ENCODE results near the gene PCDHGA1. TPM values are rescaled to one million over a fixed set of nuclear protein-coding genes. Genes with fewer than 3 reads are reported as not detected.
"Not testable (repeated sequence)": the region's sequence is repeated elsewhere in the genome, so short reads cannot be mapped to it uniquely, and the experiment has no call there.

The PCDHGA1 gene
- total RNA-seq, 1 experiment from 2014 or later, result 0.64 TPM

DNA sequence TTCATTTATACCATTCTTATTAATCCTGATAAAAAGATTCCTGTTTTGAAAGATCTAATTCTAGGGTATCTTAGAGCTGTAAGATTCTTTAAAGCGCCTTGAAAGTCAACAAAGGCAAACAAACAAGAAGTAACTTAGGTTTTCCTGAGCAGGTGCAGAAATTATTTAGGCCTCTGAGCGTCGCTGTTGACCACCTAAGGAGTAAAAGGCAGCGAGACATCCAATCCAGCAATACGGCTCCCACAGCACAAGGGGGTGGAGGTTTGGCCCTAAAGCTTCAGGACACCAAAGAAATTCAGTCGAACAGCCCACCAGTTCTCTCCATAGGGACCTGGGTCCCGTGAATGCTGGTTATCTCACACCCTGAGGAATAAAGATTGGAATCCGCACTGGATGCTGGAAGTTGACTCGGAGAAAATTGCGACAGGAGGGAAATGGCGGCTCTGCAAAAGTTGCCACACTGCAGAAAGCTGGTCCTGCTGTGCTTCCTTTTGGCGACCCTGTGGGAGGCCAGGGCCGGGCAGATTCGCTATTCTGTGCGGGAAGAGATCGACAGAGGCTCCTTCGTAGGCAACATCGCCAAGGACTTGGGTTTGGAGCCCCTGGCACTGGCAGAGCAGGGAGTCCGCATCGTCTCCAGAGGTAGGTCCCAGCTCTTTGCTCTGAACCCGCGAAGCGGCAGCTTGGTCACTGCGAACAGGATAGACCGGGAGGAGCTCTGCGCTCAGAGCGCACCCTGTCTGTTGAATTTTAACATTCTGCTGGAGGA is 8.4 kb downstream of the PCDHGA1 start, which contains the start of gene PCDHGA2:
Gene PCDHGA2 (plus strand): TSS at position 223 of the 769 bp plus-strand sequence.
- Histone ChIP-seq H3K4me3 (ENCODE audit: low read depth, low read length) (no peak within 1 kb of the TSS), H3K36me3 (ENCODE audit: control insufficient read depth, insufficient read depth, low read length) (no peaks in the 10 kb centered on the region), H3K4me1 (no peaks in the 10 kb centered on the region), H3K9me3 (peaks cover 3% of the 10 kb centered on the region; the same call in 1 of the 2 replicates), H3K27me3 (replicated peaks; ENCODE audit: control insufficient read depth, insufficient read depth, low read length) (no peaks in the 10 kb centered on the region)
- intact Hi-C loops (cut with micrococcal nuclease; ENCODE audit: unreplicated experiment), result no loop called here
- H3K4me3 Mint-ChIP-seq (ENCODE audit: unreplicated experiment), result no peak within 1 kb of the TSS
- H3K36me3 Mint-ChIP-seq (ENCODE audit: insufficient read depth, unreplicated experiment), result no peaks in the 10 kb centered on the region
- CTCF ChIA-PET, result interaction anchor here (0.8 kb wide), 1 partner anchor 11 kb away, joined by 3 read pairs; the partner anchor contains the start of gene PCDHGB1
- H3K27ac Mint-ChIP-seq (ENCODE audit: unreplicated experiment), result no peak within 1 kb of the TSS
- peaks cover 24% of the 10 kb centered on the region for H3K9me3 Mint-ChIP-seq (ENCODE audit: unreplicated experiment)
- DNase-seq, result no peak
- H3K4me1 Mint-ChIP-seq (ENCODE audit: low read depth, unreplicated experiment), result no peaks in the 10 kb centered on the region
- H3K27me3 Mint-ChIP-seq (ENCODE audit: insufficient read depth, unreplicated experiment), result no peaks in the 10 kb centered on the region
- POLR2A ChIA-PET, result no interaction called here
- TF ChIP-seq, protein P1, sequence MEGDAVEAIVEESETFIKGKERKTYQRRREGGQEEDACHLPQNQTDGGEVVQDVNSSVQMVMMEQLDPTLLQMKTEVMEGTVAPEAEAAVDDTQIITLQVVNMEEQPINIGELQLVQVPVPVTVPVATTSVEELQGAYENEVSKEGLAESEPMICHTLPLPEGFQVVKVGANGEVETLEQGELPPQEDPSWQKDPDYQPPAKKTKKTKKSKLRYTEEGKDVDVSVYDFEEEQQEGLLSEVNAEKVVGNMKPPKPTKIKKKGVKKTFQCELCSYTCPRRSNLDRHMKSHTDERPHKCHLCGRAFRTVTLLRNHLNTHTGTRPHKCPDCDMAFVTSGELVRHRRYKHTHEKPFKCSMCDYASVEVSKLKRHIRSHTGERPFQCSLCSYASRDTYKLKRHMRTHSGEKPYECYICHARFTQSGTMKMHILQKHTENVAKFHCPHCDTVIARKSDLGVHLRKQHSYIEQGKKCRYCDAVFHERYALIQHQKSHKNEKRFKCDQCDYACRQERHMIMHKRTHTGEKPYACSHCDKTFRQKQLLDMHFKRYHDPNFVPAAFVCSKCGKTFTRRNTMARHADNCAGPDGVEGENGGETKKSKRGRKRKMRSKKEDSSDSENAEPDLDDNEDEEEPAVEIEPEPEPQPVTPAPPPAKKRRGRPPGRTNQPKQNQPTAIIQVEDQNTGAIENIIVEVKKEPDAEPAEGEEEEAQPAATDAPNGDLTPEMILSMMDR (IDR thresholded peaks at IDR 0.05; ENCODE audit: insufficient read depth in 1 of 2, low read depth in 1 of 2, low read length in 1 of 2, severe bottlenecking in 1 of 2, unreplicated experiment in 1 of 2), result peak in 1 of 2 experiments; percentile 13
- no TSS peak for BruUV-seq (replicated peaks)

DNA sequence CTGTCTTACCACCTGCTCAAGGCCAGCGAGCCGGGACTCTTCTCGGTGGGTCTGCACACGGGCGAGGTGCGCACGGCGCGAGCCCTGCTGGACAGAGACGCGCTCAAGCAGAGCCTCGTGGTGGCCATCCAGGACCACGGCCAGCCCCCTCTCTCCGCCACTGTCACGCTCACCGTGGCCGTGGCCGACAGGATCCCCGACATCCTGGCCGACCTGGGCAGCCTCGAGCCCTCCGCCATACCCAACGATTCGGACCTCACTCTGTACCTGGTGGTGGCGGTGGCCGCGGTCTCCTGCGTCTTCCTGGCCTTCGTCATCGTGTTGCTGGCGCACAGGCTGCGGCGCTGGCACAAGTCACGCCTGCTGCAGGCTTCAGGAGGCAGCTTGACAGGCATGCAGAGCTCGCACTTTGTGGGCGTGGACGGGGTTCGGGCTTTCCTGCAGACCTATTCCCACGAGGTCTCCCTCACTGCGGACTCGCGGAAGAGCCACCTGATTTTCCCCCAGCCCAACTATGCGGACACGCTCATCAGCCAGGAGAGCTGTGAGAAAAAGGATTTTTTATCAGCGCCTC is 10.6 kb downstream of the PCDHGA1 start:
- DNase-seq; intact Hi-C loops (cut with micrococcal nuclease; ENCODE audit: unreplicated experiment); H3K4me1 ChIP-seq; POLR2A ChIA-PET; H3K4me3 ChIP-seq (ENCODE audit: low read depth, low read length); H3K27me3 Mint-ChIP-seq (ENCODE audit: insufficient read depth, unreplicated experiment); H3K27me3 ChIP-seq (replicated peaks; ENCODE audit: control insufficient read depth, insufficient read depth, low read length); H3K27ac Mint-ChIP-seq (ENCODE audit: unreplicated experiment); CTCF ChIA-PET; BruUV-seq (replicated peaks); H3K4me1 Mint-ChIP-seq (ENCODE audit: low read depth, unreplicated experiment); H3K9me3 ChIP-seq; H3K4me3 Mint-ChIP-seq (ENCODE audit: unreplicated experiment); H3K36me3 Mint-ChIP-seq (ENCODE audit: insufficient read depth, unreplicated experiment); H3K36me3 ChIP-seq (ENCODE audit: control insufficient read depth, insufficient read depth, low read length): not testable (repeated sequence)
- H3K9me3 Mint-ChIP-seq (ENCODE audit: unreplicated experiment), result peaks cover 24% of the 10 kb centered on the region

DNA sequence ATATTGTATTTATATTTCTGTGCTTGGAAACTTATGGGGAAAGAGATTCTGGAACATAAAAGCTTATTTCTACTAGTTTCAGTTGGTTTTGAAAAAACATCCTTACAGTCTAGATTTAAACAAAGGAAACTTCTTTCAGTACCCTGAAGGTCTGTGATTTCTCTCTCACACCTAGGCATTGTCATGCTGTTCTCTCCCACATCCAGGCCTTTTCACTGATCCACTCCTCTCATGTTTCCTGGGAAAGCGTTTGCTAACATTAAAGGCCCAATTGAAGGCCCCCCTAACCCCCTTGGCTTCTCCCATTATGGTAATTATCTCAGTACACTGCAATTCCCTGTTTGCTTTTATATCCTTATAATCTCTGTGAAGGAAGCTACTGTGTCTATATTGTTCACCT is 12.5 kb downstream of the PCDHGA1 start:
- Mint-ChIP-seq H3K4me1 (ENCODE audit: low read depth, unreplicated experiment) (no peaks in the 10 kb centered on the region), H3K27me3 (ENCODE audit: insufficient read depth, unreplicated experiment) (no peaks in the 10 kb centered on the region), H3K27ac (ENCODE audit: unreplicated experiment) (no peak overlapping the region), H3K36me3 (ENCODE audit: insufficient read depth, unreplicated experiment) (no peaks in the 10 kb centered on the region), H3K4me3 (ENCODE audit: unreplicated experiment) (no peak overlapping the region), H3K9me3 (ENCODE audit: unreplicated experiment) (peaks cover 19% of the 10 kb centered on the region)
- no peak overlapping the region for H3K4me3 ChIP-seq (ENCODE audit: low read depth, low read length)
- POLR2A ChIA-PET, result no interaction called here
- intact Hi-C loops (cut with micrococcal nuclease; ENCODE audit: unreplicated experiment), result no loop called here
- H3K4me1 ChIP-seq, result no peaks in the 10 kb centered on the region
- BruUV-seq (replicated peaks), result no TSS peak
- H3K36me3 ChIP-seq (ENCODE audit: control insufficient read depth, insufficient read depth, low read length), result no peaks in the 10 kb centered on the region
- H3K27me3 ChIP-seq (replicated peaks; ENCODE audit: control insufficient read depth, insufficient read depth, low read length), result no peaks in the 10 kb centered on the region
- no peaks in the 10 kb centered on the region; the same call in 1 of the 2 replicates for H3K9me3 ChIP-seq
- DNase-seq, result no peak
- TF ChIP-seq, protein P1 (IDR thresholded peaks at IDR 0.05; ENCODE audit: insufficient read depth in 1 of 2, low read depth in 1 of 2, low read length in 1 of 2, severe bottlenecking in 1 of 2, unreplicated experiment in 1 of 2), result no peak
- CTCF ChIA-PET, result no interaction called here
